HG02870 (cell line): ENCODE results near the gene AHCYL1.
A peak's percentile ranks its signal among the peaks of the same experiment; 100 is the strongest.
"Not testable (repeated sequence)": the region's sequence is repeated elsewhere in the genome, so short reads cannot be mapped to it uniquely, and the experiment has no call there.

ENCODE experiments used
- ATAC-seq: cut with Tn5 transposase; IDR thresholded peaks from one replicate; pipeline ENCODE4 v1.9.1; 2021; ENCODE audit warnings: mild to moderate bottlenecking, moderate library complexity; ENCODE audit not compliant: unreplicated experiment

Gene AHCYL1

GRCh38 chr1:109984456-109985246 lies at the start of gene AHCYL1:
Gene AHCYL1, plus strand, starts transcription at chr1:109984765. Its CDS starts 288 bp downstream, at chr1:109985053.
- peak; percentile 94 for ATAC-seq

GRCh38 chr1:109935451-109935900 lies 49.1 kb upstream of the AHCYL1 start:
- no peak for ATAC-seq

GRCh38 chr1:109937738-109938137 lies 46.8 kb upstream of the AHCYL1 start:
- no peak for ATAC-seq

- ATAC-seq, result no peak
These were observed 46.0 kb upstream of the AHCYL1 start for GRCh38 chr1:109938556-109938955.

GRCh38 chr1:109942434-109942833 lies 42.1 kb upstream of the AHCYL1 start:
- ATAC-seq, result no peak

- ATAC-seq, result no peak
These were observed 40.0 kb upstream of the AHCYL1 start for GRCh38 chr1:109944541-109944940.

- ATAC-seq, result no peak
These were observed 38.1 kb upstream of the AHCYL1 start for GRCh38 chr1:109946511-109946910.

GRCh38 chr1:109947582-109948284 lies 36.8 kb upstream of the AHCYL1 start:
- ATAC-seq, result no peak

GRCh38 chr1:109948285-109948630 lies 36.3 kb upstream of the AHCYL1 start:
- ATAC-seq, result no peak

GRCh38 chr1:109950038-109950437 lies 34.5 kb upstream of the AHCYL1 start:
- no peak for ATAC-seq

- no peak for ATAC-seq
These were observed 34.1 kb upstream of the AHCYL1 start for GRCh38 chr1:109950509-109950908.

- not testable (repeated sequence) for ATAC-seq
These were observed 33.1 kb upstream of the AHCYL1 start for GRCh38 chr1:109951501-109951900.

GRCh38 chr1:109954041-109954512 lies 30.5 kb upstream of the AHCYL1 start:
- ATAC-seq, result no peak

- no peak for ATAC-seq
These were observed 25.0 kb upstream of the AHCYL1 start for GRCh38 chr1:109959632-109959973.

GRCh38 chr1:109959974-109960744 lies 24.4 kb upstream of the AHCYL1 start:
- no peak for ATAC-seq

GRCh38 chr1:109960745-109961094 lies 23.8 kb upstream of the AHCYL1 start:
- ATAC-seq, result no peak

- no peak for ATAC-seq
These were observed 20.7 kb upstream of the AHCYL1 start for GRCh38 chr1:109963864-109964263.

- no peak for ATAC-seq
These were observed 15.3 kb upstream of the AHCYL1 start for GRCh38 chr1:109969146-109969829.

- no peak for ATAC-seq
These were observed 14.7 kb upstream of the AHCYL1 start for GRCh38 chr1:109969907-109970306.

- ATAC-seq, result no peak
These were observed 13.0 kb upstream of the AHCYL1 start for GRCh38 chr1:109971559-109971958.

GRCh38 chr1:109974191-109974590 lies 10.4 kb upstream of the AHCYL1 start:
- no peak for ATAC-seq
